ENCODE data around the gene GABRD. TPM values are rescaled to one million over a fixed set of nuclear protein-coding genes. Genes with fewer than 3 reads are reported as not detected.

The GABRD gene
- total and polyA plus RNA-seq, 4 experiments from 2014 or later = not detected

GRCh38 chr1:2070016-2070415 lies 50.9 kb downstream of the GABRD start:
- peaks cover 3 to 12% (median 8%) of the 10 kb centered on the region in 4 donors for H3K4me1 Mint-ChIP-seq
- H3K27ac Mint-ChIP-seq = no peak overlapping the region
- no peaks in the 10 kb centered on the region for H3K27me3 Mint-ChIP-seq
- H3K4me3 Mint-ChIP-seq = no peak overlapping the region
- Histone ChIP-seq H3K4me3 (ENCODE audit: low read length in 2 of 2) (no peak overlapping the region), H3K4me1 (ENCODE audit: insufficient read depth, low read length) (no peaks in the 10 kb centered on the region), H3K27ac (ENCODE audit: low read depth, low read length) (no peak overlapping the region), H3K36me3 (ENCODE audit: insufficient read depth, low read length) (peaks cover 5% of the 10 kb centered on the region), H3K9me3 (ENCODE audit: control insufficient read depth in 1 of 2, low read length in 2 of 2) (no peaks in the 10 kb centered on the region), H3K27me3 (ENCODE audit: insufficient read depth, low read length) (no peaks in the 10 kb centered on the region)
- no peak for DNase-seq
- peaks cover 20 to 30% of the 10 kb centered on the region in 2 donors for H3K36me3 Mint-ChIP-seq
- H3K9me3 Mint-ChIP-seq = peaks cover 0 to 9% (median 2%) of the 10 kb centered on the region in 8 donors
- ChIA-PET POLR2A (ENCODE audit: partially characterized antibody) (no interaction called here), CTCF (ENCODE audit: partially characterized antibody) (no interaction called here)
- intact Hi-C loops (cut with micrococcal nuclease) = no loop called here

- H3K27ac ChIP-seq (ENCODE audit: low read depth, low read length) = no peak overlapping the region
- peaks cover 17 to 23% of the 10 kb centered on the region in 2 donors for H3K36me3 Mint-ChIP-seq
- H3K9me3 Mint-ChIP-seq = peaks cover 0 to 10% (median under 1%) of the 10 kb centered on the region in 8 donors
- H3K4me3 ChIP-seq (ENCODE audit: low read length in 2 of 2) = no peak overlapping the region
- H3K4me1 ChIP-seq (ENCODE audit: insufficient read depth, low read length) = no peaks in the 10 kb centered on the region
- no peaks in the 10 kb centered on the region for H3K27me3 ChIP-seq (ENCODE audit: insufficient read depth, low read length)
- DNase-seq = no peak
- ChIA-PET CTCF (ENCODE audit: partially characterized antibody) (interaction anchor here (1.2 kb wide), 1 partner anchor 26 kb away, joined by 6 read pairs; no protein-coding TSS in a partner anchor), POLR2A (ENCODE audit: partially characterized antibody) (interaction anchor here (0.5 kb wide), 1 partner anchor 168 kb away, joined by 3 read pairs; no protein-coding TSS in a partner anchor)
- H3K4me1 Mint-ChIP-seq = peaks cover 3 to 10% (median 7%) of the 10 kb centered on the region in 4 donors
- H3K36me3 ChIP-seq (ENCODE audit: insufficient read depth, low read length) = peaks cover 5% of the 10 kb centered on the region
- no peaks in the 10 kb centered on the region for H3K9me3 ChIP-seq (ENCODE audit: control insufficient read depth in 1 of 2, low read length in 2 of 2)
- intact Hi-C loops (cut with micrococcal nuclease) = no loop called here
- H3K4me3 Mint-ChIP-seq = no peak overlapping the region
- no peak overlapping the region for H3K27ac Mint-ChIP-seq
- H3K27me3 Mint-ChIP-seq = no peaks in the 10 kb centered on the region
Measured at GRCh38 chr1:2070800-2071530, 51.8 kb downstream of the GABRD start.

- Mint-ChIP-seq H3K9me3 (peaks cover 0 to 16% (median 5%) of the 10 kb centered on the region in 8 donors), H3K4me3 (no peak overlapping the region), H3K27ac (peak overlapping the region in 3 of 7 donors; percentile 29 to 42 (median 37)), H3K36me3 (peaks cover 15 to 18% of the 10 kb centered on the region in 2 donors), H3K4me1 (peaks cover under 1 to 9% (median 4%) of the 10 kb centered on the region in 4 donors), H3K27me3 (no peaks in the 10 kb centered on the region)
- DNase-seq = no peak
- Histone ChIP-seq H3K27me3 (ENCODE audit: insufficient read depth, low read length) (no peaks in the 10 kb centered on the region), H3K4me1 (ENCODE audit: insufficient read depth, low read length) (no peaks in the 10 kb centered on the region), H3K4me3 (ENCODE audit: low read length in 2 of 2) (no peak overlapping the region), H3K27ac (ENCODE audit: low read depth, low read length) (no peak overlapping the region), H3K9me3 (ENCODE audit: control insufficient read depth in 1 of 2, low read length in 2 of 2) (no peaks in the 10 kb centered on the region), H3K36me3 (ENCODE audit: insufficient read depth, low read length) (peaks cover 5% of the 10 kb centered on the region)
- POLR2A ChIA-PET (ENCODE audit: partially characterized antibody) = no interaction called here
- intact Hi-C loops (cut with micrococcal nuclease) = no loop called here
- CTCF ChIA-PET (ENCODE audit: partially characterized antibody) = interaction anchor here (1.2 kb wide), 1 partner anchor 27 kb away, joined by 6 read pairs; no protein-coding TSS in a partner anchor
Measured at GRCh38 chr1:2072109-2072806, 53.1 kb downstream of the GABRD start.

- Histone ChIP-seq H3K4me3 (ENCODE audit: low read length in 2 of 2) (no peak overlapping the region), H3K27me3 (ENCODE audit: insufficient read depth, low read length) (no peaks in the 10 kb centered on the region), H3K36me3 (ENCODE audit: insufficient read depth, low read length) (peaks cover 5% of the 10 kb centered on the region), H3K27ac (ENCODE audit: low read depth, low read length) (no peak overlapping the region), H3K9me3 (ENCODE audit: control insufficient read depth in 1 of 2, low read length in 2 of 2) (peaks cover 3 to 4% of the 10 kb centered on the region in 2 donors), H3K4me1 (ENCODE audit: insufficient read depth, low read length) (no peaks in the 10 kb centered on the region)
- CTCF ChIA-PET (ENCODE audit: partially characterized antibody) = no interaction called here
- Mint-ChIP-seq H3K4me3 (no peak overlapping the region), H3K4me1 (peaks cover 0 to 9% (median 5%) of the 10 kb centered on the region in 4 donors), H3K27me3 (no peaks in the 10 kb centered on the region), H3K36me3 (peaks cover 19 to 20% of the 10 kb centered on the region in 2 donors), H3K27ac (no peak overlapping the region), H3K9me3 (peaks cover 0 to 20% (median 11%) of the 10 kb centered on the region in 8 donors)
- POLR2A ChIA-PET (ENCODE audit: partially characterized antibody) = no interaction called here
- DNase-seq = no peak
- intact Hi-C loops (cut with micrococcal nuclease) = no loop called here
Measured at GRCh38 chr1:2072891-2073290, 53.7 kb downstream of the GABRD start.

GRCh38 chr1:2073382-2074230 lies 54.5 kb downstream of the GABRD start:
- H3K9me3 ChIP-seq (ENCODE audit: control insufficient read depth in 1 of 2, low read length in 2 of 2) = peaks cover 3 to 10% of the 10 kb centered on the region in 2 donors
- Mint-ChIP-seq H3K27ac (no peak overlapping the region), H3K27me3 (no peaks in the 10 kb centered on the region), H3K9me3 (peaks cover 0 to 28% (median 18%) of the 10 kb centered on the region in 8 donors), H3K4me1 (peaks cover 0 to 9% (median 5%) of the 10 kb centered on the region in 4 donors), H3K4me3 (no peak overlapping the region), H3K36me3 (peaks cover 22 to 27% of the 10 kb centered on the region in 2 donors)
- no peak overlapping the region for H3K27ac ChIP-seq (ENCODE audit: low read depth, low read length)
- no peaks in the 10 kb centered on the region for H3K4me1 ChIP-seq (ENCODE audit: insufficient read depth, low read length)
- peaks cover under 1% of the 10 kb centered on the region for H3K36me3 ChIP-seq (ENCODE audit: insufficient read depth, low read length)
- intact Hi-C loops (cut with micrococcal nuclease) = no loop called here
- DNase-seq = no peak
- no peaks in the 10 kb centered on the region for H3K27me3 ChIP-seq (ENCODE audit: insufficient read depth, low read length)
- no peak overlapping the region for H3K4me3 ChIP-seq (ENCODE audit: low read length in 2 of 2)
- POLR2A ChIA-PET (ENCODE audit: partially characterized antibody) = no interaction called here
- CTCF ChIA-PET (ENCODE audit: partially characterized antibody) = no interaction called here

GRCh38 chr1:2074396-2074795 lies 55.3 kb downstream of the GABRD start:
- H3K4me1 ChIP-seq (ENCODE audit: insufficient read depth, low read length) = no peaks in the 10 kb centered on the region
- peaks cover 3 to 10% of the 10 kb centered on the region in 2 donors for H3K9me3 ChIP-seq (ENCODE audit: control insufficient read depth in 1 of 2, low read length in 2 of 2)
- no peak for DNase-seq
- ChIA-PET CTCF (ENCODE audit: partially characterized antibody) (no interaction called here), POLR2A (ENCODE audit: partially characterized antibody) (no interaction called here)
- H3K27ac Mint-ChIP-seq = no peak overlapping the region
- intact Hi-C loops (cut with micrococcal nuclease) = no loop called here
- H3K9me3 Mint-ChIP-seq = peaks cover 0 to 33% (median 19%) of the 10 kb centered on the region in 8 donors
- H3K27me3 ChIP-seq (ENCODE audit: insufficient read depth, low read length) = no peaks in the 10 kb centered on the region
- no peak overlapping the region for H3K27ac ChIP-seq (ENCODE audit: low read depth, low read length)
- H3K36me3 ChIP-seq (ENCODE audit: insufficient read depth, low read length) = no peaks in the 10 kb centered on the region
- H3K4me3 Mint-ChIP-seq = no peak overlapping the region
- no peak overlapping the region for H3K4me3 ChIP-seq (ENCODE audit: low read length in 2 of 2)
- peaks cover 0 to 9% (median 5%) of the 10 kb centered on the region in 4 donors for H3K4me1 Mint-ChIP-seq
- H3K27me3 Mint-ChIP-seq = no peaks in the 10 kb centered on the region
- peaks cover 23 to 29% of the 10 kb centered on the region in 2 donors for H3K36me3 Mint-ChIP-seq

All from CD4-positive, alpha-beta memory T cell (primary cell).